Activated T-helper 1 cell treated with anti-CD3 and anti-CD28 coated beads, Interleukin-2, amount 50 U/mL, for 16 hours (primary cell): ENCODE data around the gene TNRC6C.
"Not testable (repeated sequence)": the region's sequence is repeated elsewhere in the genome, so short reads cannot be mapped to it uniquely, and the experiment has no call there.

Experiments used
- DNase-seq, 2 donors: peaks; one replicate each; pipeline ENCODE4 v3.0.0-alpha.2; 2020; ENCODE audit warnings: low read depth in 1 of 2, low spot score in 1 of 2

TNRC6C gene

DNA sequence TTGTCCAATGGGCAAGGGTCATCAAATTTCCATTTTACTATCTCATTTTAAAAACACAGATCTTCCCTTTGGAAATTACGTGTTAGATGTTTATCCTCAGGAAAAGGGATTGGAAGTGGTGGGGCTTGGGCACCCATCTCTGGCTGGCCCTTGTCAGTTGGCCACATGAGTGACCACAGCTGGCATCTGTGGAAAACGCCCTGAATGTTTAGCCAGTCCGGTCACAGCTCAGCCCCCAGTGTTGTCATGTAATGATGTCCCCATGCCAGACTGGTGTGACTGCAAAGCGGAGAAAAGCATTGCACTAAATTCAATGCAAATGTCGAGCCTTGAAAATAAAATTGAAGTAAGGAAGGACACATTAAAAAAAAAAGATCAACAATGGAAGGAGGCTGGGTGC, 117.0 kb downstream of the TNRC6C start:
- DNase-seq = no peak

GRCh38 chr17:78079253-78079652, 120.8 kb downstream of the TNRC6C start:
- no peak for DNase-seq

GRCh38 chr17:78081551-78081950, 123.0 kb downstream of the TNRC6C start:
- DNase-seq = no peak

DNA sequence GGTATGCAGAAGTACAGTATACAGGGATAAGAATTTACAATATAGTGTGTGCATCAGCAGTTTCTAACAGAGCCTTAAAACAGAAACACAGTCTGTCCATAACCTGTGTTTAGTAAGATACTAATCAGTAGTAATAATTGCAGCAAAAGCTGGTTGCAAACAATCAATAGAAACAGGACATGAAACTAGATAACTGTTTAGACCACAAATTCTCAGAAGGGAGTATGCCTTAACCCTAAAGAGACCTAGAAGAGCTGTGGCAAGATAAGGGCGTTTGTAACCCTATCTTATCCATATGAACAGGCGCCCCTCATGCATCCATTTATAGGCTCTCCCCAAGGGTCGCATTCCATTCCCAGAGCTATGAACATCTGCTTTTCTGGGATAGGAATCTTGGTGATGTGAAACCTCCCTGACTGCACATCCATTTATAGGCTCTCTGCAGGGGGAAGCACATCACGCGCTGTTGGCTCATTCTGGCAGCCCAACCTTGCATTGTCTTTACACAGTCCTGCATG, 123.9 kb downstream of the TNRC6C start:
- DNase-seq = not testable (repeated sequence)

DNA sequence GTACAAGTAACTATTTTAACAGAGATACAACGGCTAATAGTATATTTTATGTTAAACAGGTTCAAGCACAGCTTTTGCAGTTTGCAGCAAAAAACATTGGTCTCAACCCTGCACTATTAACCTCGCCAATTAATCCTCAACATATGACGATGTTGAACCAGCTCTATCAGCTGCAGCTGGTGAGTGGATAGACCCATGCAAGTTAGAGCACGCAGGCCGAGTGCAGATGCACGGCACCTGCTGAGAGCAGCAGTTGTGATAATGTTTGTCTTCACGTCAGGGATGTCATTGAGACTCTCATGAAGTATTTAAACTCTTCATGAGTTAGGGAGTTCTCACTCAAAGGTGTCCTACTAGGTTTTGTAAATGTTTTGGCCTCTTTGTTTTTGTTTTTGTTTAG, 124.5 kb downstream of the TNRC6C start:
- no peak for DNase-seq

GRCh38 chr17:78086740-78087139, 128.2 kb downstream of the TNRC6C start:
- DNase-seq = no peak

- DNase-seq = no peak
These were observed 130.0 kb downstream of the TNRC6C start for GRCh38 chr17:78088529-78088928.

DNA sequence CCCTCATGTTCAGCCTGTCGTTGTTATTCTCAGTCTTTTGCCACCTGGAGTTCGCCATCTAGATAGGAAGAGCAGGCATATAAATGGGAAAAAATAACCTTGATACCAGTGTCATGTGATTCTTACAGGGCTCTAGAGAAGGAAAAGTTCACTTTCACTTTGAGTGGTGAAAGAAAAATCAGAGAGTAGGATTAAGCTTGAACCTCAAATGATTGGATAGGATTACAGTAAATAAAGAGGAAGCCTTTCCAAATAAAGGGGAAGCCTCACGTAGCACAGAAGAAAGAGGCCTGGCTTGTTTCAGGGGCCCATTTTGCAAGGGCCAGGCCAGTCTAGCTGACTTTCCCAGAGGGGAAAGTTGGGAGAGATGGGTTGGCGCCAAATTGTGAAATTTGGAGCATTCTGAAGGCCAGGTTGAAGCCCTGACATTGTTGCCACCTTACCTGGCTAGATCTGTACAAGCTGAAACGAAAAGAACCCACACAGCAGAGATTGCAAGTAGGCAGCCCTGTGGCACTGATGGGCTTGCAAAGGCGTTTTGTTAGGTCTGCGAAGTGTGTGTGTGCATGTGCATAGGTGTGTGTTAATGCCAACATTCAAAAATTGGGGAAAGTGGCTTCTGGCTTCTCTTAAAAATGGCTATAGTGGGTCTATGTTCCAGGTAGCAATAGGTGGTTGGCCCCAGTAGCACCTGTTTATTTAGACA, 131.2 kb downstream of the TNRC6C start:
- no peak for DNase-seq

DNA sequence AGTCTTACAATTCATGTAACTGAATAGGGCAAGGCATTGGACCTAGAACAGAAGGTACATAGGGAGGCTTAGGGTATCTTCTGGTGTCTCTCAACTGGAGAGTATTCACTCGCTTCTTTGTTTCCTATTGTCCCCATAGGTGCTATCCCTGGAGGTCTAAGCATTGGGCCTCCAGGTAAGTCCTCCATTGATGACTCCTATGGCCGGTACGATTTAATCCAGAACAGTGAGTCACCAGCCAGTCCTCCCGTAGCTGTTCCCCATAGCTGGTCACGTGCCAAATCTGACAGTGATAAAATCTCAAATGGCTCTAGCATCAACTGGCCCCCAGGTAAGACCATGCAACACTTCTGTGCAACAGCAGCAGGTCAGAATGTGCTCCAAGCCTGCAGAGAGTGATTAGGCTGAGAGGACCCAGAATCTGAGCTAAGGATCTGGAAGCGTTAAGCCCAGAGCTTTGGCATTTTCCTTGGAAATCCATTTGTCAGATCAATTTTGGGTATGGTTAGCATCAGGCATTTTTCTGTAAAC, 134.4 kb downstream of the TNRC6C start:
- no peak for DNase-seq

DNA sequence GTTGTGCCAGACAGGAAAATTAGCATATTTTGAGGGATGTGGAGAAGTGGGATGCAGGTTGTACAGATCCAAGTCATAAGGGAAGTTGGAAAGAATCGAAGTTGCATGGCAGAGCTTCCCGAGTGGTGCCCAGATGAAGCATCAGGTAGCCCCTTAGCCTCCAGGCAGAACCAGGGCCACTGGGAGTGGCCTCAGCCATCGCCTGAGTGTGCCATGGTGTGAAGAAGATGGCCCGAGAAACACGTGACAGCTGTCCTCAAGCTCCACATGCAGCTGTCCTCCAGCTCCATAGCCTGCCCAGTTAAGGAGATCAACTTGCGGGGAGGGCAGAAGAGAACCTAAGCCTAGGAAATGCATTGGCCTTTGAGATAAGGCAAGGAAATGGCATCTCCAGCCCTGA, 136.5 kb downstream of the TNRC6C start:
- DNase-seq = no peak

DNA sequence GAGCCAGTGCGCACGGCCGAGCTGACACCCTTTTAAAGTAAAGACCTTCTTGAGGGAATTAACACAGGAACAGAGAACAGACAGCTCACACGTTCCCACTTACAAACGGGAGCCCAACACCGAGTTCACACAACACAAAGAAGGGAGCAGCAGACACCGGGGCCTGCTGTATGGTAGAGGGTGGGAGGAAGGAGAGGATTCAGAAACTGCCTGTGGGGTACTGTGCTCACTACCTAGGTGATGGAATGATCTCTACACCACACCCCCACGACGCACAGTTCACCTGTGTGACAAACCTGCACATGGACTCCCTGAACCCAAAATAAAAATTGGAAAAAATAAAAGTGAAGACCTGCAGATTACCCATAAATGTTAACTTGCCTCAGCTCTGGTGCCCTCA, 137.6 kb downstream of the TNRC6C start:
- no peak for DNase-seq

DNA sequence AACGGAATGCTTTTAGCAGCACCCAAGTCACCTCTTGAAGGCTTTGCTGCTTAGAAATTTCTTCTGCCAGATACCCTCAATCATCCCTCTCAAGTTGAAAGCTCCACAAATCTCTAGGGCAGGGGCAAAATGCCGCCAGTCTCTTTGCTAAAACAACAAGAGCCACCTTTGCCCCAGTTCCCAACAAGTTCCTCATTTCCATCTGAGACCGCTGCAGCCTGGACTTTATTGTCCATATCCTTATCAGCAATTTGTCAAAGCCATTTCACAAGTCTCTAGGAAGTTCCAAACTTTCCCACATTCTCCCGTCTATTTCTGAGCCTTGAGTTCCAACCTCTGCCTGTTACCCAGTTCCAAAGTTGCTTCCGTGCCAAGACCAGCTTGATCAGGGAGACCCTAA, 142.6 kb downstream of the TNRC6C start:
- DNase-seq = no peak

GRCh38 chr17:78101542-78101941, 143.0 kb downstream of the TNRC6C start:
- no peak for DNase-seq

- DNase-seq = no peak
These were observed 144.8 kb downstream of the TNRC6C start for GRCh38 chr17:78103311-78103710.

- DNase-seq = no peak
These were observed 146.0 kb downstream of the TNRC6C start for GRCh38 chr17:78104540-78104941.

GRCh38 chr17:78105101-78105500, 146.6 kb downstream of the TNRC6C start:
- DNase-seq = no peak

DNA sequence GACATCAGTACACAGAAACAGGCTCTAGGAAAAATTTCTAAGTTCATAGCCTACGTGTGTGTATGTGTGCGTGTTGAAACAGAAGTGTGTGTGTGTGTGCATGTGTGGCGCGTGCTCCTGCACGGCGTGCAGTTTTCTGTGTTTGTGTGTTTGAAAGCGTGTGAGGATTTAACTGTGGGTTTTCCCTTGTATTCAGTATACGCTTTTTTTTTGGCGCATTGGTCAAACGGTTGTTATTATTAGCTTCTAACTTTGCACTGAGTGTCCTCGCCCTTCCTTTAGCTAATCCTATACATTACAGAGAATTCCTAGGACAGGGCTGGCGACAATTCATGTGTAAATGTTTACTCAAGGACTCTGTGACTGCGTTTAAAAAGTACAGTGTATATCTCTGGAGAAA, 147.0 kb downstream of the TNRC6C start:
- DNase-seq = no peak

DNA sequence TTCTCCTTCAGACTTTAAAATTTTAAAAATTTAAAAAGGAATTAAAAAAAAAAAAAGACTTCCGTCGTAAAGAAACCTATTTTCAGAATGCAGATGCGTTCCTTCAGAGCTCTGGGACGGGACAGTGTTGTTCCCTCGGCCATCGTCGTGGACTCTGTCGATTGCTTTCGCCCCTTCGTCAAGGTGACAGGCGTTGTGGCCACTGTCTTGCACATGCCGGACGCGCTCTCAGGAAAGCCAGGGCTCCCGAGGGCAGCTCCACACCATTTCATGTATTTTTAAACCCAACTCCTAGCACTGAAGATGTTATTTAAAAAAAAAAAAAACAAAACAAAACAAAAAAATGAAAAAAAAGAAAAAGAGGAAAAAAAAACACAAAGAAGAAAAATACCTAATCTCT, 147.7 kb downstream of the TNRC6C start:
- DNase-seq = no peak

DNA sequence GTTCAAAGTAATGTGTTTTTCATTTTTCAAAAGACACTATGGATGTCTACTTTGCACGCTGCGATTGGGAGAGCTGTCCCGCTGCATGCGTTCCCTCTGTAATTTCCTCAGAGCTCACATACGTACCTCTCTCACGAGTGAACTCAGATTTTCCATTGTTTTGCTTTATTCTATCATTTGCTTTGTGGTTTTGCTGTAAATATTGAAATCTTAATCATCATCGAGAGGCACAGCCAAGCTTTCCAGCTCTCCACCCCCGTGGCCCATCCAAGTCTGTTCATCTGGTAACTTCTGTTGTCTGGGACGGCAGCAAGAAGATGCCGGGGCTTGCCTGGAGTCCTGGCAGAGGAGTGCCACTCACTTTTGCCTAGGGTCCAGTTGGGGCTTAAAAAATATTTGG, 149.0 kb downstream of the TNRC6C start:
- DNase-seq = no peak

DNA sequence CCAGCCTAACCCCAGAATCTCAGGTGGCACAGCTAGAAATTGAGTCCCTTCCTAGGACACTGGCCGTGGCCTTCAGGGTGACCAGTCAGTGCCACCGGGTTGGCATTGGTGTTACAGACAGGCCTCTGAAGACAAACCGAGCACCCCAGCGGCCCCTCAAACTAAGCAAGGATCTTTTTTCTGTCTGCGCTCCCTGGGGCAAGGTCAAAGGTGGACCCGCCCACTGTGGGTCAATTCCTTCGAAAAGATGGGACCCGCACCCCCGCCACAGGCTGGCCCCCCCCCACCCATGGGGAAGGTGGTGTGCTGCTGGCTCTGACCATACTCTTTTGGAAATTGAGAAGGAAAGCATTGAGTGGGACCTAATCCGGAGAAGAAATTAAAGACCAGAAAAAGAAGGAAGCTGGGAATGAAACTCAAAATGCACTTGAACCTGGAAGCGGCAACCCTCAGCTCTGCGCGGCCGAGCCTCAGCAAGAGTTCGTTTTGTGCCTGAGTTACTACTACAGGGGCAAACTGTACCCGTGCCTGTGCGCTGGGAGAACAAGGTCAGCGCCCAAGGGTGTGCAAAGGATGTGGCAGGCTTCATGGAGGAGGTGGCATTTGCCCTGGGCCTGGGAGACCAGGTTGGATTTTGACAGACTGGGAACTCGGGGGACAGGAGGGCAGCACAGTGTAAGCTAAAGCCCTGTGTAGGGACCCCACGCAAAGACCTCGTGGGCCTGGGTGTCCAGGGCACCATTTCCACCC, 149.6 kb downstream of the TNRC6C start:
- DNase-seq = no peak

DNA sequence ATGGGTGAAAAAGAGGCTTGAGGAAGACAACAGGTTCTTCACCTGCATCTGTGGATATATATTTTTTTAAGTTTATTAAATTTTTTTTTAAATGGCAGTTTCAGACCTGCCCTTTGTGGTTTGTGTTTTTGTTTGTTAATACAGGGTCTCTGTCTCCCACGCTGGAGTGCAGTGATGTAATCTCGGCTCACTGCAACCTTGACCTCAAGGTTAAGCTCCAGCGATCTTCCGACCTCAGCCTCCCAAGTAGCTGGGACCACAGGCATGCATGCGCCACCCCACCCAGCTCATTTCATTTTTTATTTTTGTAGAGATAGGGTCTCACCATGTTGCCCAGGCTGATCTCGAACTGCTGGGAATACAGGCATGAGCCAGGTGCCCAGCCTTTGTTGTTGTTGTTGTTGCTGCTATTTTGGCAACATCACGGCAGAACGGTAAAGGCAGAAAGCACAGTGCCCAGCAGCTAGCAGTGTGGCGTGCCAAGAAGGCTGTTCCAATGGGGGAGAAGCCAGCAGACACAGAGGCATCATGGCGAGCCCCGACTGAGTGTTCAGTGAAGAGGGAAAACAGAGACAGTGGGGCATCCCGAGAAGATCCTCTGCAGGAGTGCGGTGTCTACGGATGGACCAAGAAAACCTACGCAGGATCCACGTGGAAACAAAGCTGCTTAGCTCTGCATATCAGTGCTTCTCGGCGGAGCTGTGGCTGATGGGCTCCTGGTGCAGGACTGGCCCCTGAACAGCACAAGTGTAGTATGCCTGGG, 150.4 kb downstream of the TNRC6C start:
- DNase-seq = no peak

DNA sequence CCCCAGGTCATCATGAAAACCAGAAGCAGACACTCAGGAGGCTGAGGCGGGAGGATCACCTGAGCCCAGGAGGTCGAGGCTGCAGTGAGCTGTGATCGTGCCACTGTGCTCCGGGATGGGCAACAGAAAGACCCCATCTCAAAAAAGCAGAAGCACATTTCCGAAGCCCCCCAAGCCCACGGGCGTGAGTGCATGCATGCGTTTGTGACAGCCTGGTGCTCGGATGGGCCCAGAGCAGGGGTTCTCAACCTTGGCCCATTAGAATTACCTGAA, 150.9 kb downstream of the TNRC6C start:
- DNase-seq = no peak
